Activated naive CD8-positive, alpha-beta T cell (primary cell): Measurements from ENCODE around the gene EGF.
A peak's percentile ranks its signal among the peaks of the same experiment; 100 is the strongest.
"Not testable (repeated sequence)": the region's sequence is repeated elsewhere in the genome, so short reads cannot be mapped to it uniquely, and the experiment has no call there.

Experiments
- H3K27ac Mint-ChIP-seq: one replicate; pipeline ENCODE4 v1.8.0; 2021; ENCODE audit warnings: mixed read lengths
- H3K27me3 Mint-ChIP-seq: one replicate; pipeline ENCODE4 v1.8.0; 2021; ENCODE audit warnings: mixed read lengths
- H3K36me3 Mint-ChIP-seq: one replicate; pipeline ENCODE4 v1.8.0; 2021; ENCODE audit warnings: mixed read lengths
- H3K4me1 Mint-ChIP-seq: one replicate; pipeline ENCODE4 v1.8.0; 2021; ENCODE audit warnings: low read depth, mixed read lengths
- H3K4me3 Mint-ChIP-seq: one replicate; pipeline ENCODE4 v1.8.0; 2021; ENCODE audit warnings: mild to moderate bottlenecking, mixed read lengths
- H3K9me3 Mint-ChIP-seq: one replicate; pipeline ENCODE4 v1.8.0; 2021; ENCODE audit warnings: low read depth, mixed read lengths

The EGF gene

DNA sequence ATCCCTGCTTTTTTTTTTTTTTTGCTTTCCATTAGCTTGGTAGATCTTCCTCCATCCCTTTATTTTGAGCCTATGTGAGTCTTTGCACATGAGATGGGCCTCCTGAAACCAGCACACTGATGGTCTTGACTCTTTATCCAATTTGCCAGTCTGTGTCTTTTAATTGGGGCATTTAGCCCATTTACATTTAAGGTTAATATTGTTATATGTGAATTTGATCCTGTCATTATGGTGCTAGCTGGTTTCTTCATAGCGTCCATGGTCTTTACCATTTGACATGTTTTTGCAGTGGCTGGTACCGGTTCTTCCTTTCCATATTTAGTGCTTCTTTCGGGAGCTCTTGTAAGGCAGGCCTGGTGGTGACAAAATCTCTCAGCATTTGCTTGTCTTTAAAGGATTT lies 24.7 kb downstream of the EGF start:
- H3K27me3 Mint-ChIP-seq, H3K36me3 Mint-ChIP-seq, H3K4me3 Mint-ChIP-seq, H3K9me3 Mint-ChIP-seq, H3K4me1 Mint-ChIP-seq, H3K27ac Mint-ChIP-seq: not testable (repeated sequence)

DNA sequence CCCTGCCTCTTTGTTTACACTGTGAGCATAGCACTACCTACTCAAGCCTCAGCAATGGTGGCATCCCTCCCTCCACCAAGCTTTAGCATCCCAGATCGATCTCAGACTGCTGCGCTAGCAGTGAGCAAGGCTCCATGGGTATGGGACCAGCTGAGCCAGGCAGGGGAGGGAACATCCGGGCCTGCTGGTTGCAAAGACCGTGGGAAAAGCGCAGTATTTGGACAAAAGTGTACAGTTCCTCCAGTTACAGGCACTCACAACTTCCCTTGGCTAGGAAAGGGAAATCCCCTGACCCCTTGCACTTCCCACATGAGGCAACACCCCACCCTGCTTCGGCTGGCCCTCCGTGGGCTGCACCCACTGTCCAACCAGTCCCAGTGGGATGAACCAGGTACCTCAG lies 26.5 kb downstream of the EGF start:
- no peak overlapping the region for H3K4me3 Mint-ChIP-seq
- H3K9me3 Mint-ChIP-seq, result no peaks in the 10 kb centered on the region
- H3K27ac Mint-ChIP-seq, result no peak overlapping the region
- no peaks in the 10 kb centered on the region for H3K4me1 Mint-ChIP-seq
- peaks cover 7% of the 10 kb centered on the region for H3K27me3 Mint-ChIP-seq
- H3K36me3 Mint-ChIP-seq, result peaks cover 3% of the 10 kb centered on the region

DNA sequence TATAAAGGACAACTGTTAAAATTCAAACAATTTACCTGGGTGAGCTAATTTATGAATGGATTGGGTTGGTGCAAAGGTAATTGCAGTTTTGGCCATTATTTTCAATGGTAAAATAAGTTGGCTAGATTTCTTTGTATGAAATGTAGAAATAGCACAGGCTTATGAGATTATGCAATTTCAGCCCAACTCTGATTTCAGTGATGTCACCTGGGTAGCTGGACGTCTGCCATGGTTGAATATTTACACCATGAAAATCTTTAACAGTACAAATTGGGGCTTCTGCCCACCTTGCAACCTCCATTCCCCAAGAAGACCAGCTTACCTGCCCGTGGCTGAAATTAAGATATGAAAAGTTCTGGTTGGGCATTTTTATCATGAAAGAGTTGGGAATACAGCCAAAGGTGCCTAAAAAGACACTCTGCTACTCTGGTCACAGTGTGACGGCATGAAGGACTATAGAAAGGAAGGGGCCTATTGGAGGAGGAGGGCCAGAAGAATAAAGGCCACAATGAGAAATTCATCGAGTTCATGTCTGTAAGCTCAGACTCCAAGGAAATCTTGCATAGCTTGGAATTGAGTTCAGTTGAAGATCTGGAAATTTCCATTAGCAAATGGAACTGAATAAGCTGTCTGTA lies 29.7 kb downstream of the EGF start:
- peaks cover 10% of the 10 kb centered on the region for H3K4me1 Mint-ChIP-seq
- H3K36me3 Mint-ChIP-seq, result peaks cover 5% of the 10 kb centered on the region
- H3K4me3 Mint-ChIP-seq, result no peak overlapping the region
- no peak overlapping the region for H3K27ac Mint-ChIP-seq
- H3K9me3 Mint-ChIP-seq, result no peaks in the 10 kb centered on the region
- peaks cover 7% of the 10 kb centered on the region for H3K27me3 Mint-ChIP-seq

DNA sequence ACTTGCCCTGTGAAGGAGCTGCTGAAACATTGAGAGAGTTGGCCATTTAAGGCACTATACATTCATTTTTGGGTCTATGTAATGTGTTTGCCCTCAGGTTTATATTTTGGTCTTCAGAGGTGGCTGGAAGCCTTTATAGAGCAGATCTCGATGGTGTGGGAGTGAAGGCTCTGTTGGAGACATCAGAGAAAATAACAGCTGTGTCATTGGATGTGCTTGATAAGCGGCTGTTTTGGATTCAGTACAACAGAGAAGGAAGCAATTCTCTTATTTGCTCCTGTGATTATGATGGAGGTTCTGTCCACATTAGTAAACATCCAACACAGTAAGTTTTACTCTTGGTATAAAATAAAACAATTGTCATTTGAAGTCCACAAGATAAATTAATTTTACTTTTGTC lies 31.1 kb downstream of the EGF start:
- Mint-ChIP-seq H3K27me3 (peaks cover 2% of the 10 kb centered on the region), H3K36me3 (peaks cover 2% of the 10 kb centered on the region), H3K4me1 (peaks cover 18% of the 10 kb centered on the region), H3K27ac (no peak overlapping the region), H3K4me3 (no peak overlapping the region), H3K9me3 (no peaks in the 10 kb centered on the region)

DNA sequence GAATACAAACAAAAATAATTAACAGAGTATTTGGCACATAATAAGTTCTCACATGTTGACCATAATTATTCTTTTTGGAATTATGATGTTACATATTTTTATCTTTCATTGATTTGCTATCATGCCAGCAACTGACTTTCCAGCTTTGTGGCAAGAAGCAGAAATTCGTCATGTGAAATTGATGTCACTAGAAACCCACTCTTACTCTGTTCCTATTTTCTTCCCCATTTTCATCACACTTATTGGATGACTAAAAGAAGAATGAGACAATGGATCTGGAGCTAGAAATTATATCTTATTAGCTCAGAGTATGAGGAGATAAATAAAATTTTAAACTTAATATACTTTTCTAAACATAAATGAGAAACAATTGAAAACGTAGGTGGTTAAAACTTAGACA lies 31.9 kb downstream of the EGF start:
- peaks cover 18% of the 10 kb centered on the region for H3K4me1 Mint-ChIP-seq
- peak overlapping the region; percentile 28 for H3K27ac Mint-ChIP-seq
- peaks cover 2% of the 10 kb centered on the region for H3K36me3 Mint-ChIP-seq
- H3K27me3 Mint-ChIP-seq, result peaks cover 2% of the 10 kb centered on the region
- H3K4me3 Mint-ChIP-seq, result no peak overlapping the region
- H3K9me3 Mint-ChIP-seq, result no peaks in the 10 kb centered on the region

DNA sequence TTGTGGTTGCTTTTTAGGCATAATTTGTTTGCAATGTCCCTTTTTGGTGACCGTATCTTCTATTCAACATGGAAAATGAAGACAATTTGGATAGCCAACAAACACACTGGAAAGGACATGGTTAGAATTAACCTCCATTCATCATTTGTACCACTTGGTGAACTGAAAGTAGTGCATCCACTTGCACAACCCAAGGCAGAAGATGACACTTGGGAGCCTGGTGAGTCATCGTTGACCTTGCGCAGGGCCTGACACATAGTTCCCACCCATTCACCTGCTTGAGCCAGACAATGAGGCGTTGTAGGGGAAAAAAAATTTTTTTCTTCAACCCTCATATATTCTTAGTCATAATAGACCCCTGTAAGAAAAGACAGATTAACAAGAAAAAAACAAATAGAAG lies 32.4 kb downstream of the EGF start:
- Mint-ChIP-seq H3K4me1 (peaks cover 18% of the 10 kb centered on the region), H3K9me3 (no peaks in the 10 kb centered on the region), H3K36me3 (peaks cover 2% of the 10 kb centered on the region), H3K27ac (peak overlapping the region; percentile 97), H3K27me3 (peaks cover 2% of the 10 kb centered on the region), H3K4me3 (no peak overlapping the region)

DNA sequence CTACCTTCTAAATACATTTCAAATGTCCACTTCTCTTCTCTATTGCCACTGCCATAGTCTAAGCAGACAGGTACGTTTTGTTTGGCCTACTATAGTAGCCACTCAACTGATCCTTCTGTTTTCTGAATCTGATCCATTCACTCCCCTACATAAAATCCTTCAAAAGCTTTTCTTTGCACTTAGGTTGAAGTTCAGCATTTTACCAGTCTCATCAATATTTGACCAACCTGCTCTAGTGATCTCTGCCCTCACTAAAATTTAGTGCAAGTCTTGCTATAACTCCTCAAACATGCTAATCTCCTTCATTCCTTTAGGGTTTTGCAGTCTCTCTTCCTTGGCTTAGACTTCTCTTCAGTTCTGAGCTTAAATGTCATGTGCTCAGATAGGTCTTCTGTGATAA lies 33.4 kb downstream of the EGF start:
- H3K4me3 Mint-ChIP-seq, result no peak overlapping the region
- peaks cover 18% of the 10 kb centered on the region for H3K4me1 Mint-ChIP-seq
- peaks cover 2% of the 10 kb centered on the region for H3K27me3 Mint-ChIP-seq
- peaks cover 2% of the 10 kb centered on the region for H3K36me3 Mint-ChIP-seq
- peak overlapping the region; percentile 97 for H3K27ac Mint-ChIP-seq
- H3K9me3 Mint-ChIP-seq, result no peaks in the 10 kb centered on the region

DNA sequence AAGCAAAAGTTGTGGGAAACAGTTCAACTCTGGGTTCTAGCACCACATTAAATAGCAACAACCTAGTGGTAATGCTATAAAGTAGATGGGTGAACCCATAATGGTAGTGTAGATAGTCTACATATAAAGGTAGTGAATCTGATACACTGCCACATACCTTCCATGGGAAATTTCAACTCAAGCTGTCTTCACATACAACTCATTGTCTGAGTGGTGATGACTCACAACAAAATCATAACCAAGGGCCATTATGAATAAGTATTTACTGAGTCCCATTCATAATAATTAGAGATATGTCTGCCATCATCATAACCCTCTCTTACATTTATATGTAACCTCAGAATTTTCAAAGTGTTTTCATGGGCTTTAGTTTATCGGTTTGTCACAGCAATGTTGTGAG lies 34.8 kb downstream of the EGF start:
- no peaks in the 10 kb centered on the region for H3K9me3 Mint-ChIP-seq
- H3K27me3 Mint-ChIP-seq, result no peaks in the 10 kb centered on the region
- peaks cover 2% of the 10 kb centered on the region for H3K36me3 Mint-ChIP-seq
- peak overlapping the region; percentile 93 for H3K27ac Mint-ChIP-seq
- no peak overlapping the region for H3K4me3 Mint-ChIP-seq
- peaks cover 18% of the 10 kb centered on the region for H3K4me1 Mint-ChIP-seq

DNA sequence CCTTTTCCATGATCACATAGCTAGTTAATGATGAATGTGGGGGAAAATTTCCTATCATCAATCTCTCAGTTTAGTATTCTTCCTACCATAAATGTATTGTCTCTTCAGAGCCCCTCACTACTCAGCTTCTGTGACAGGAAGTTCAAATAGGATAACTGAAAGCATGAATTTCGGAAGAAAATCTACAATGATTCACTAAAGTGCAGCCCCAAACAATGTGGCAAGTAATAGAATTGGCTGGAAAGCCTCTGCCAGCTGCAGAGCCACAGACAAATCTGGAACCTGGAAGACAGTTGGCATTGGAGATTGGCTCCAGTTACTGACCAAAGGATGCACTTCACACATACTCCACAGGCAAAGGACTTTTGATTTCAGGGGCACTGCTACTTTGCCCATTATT lies 35.2 kb downstream of the EGF start:
- peak overlapping the region; percentile 93 for H3K27ac Mint-ChIP-seq
- peaks cover 18% of the 10 kb centered on the region for H3K4me1 Mint-ChIP-seq
- H3K4me3 Mint-ChIP-seq, result peak overlapping the region; percentile 43
- H3K27me3 Mint-ChIP-seq, result no peaks in the 10 kb centered on the region
- H3K9me3 Mint-ChIP-seq, result no peaks in the 10 kb centered on the region
- H3K36me3 Mint-ChIP-seq, result peaks cover 2% of the 10 kb centered on the region

DNA sequence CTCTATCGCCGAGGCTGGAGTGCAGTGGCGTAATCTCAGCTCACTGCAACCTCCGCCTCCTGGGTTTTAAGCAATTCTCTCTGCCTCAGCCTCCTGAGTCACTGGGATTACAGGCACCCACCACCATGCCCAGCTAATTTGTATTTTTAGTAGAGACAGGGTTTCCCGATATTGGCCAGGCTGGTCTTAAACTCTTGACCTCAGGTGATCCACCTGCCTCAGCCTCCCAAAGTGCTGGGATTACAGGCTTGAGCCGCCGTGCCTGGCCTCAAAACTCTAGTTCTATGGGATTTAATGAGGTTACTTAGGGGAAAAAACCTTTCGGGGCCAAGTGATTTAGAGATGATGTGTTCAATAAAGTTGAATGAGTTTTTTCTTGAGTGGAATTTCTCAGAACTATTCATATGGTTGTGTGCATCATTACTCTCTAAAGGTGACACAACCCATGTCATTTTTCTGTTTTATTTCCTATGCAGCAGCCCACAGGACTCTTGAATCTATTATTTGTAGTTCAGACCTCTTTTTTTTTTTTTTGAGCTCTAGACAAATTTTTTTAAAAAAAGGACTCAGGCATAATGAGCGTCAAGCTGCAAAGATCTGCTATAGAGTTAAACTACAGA lies 36.5 kb downstream of the EGF start:
- not testable (repeated sequence) for H3K36me3 Mint-ChIP-seq, H3K4me3 Mint-ChIP-seq, H3K27me3 Mint-ChIP-seq, H3K9me3 Mint-ChIP-seq
- Mint-ChIP-seq H3K27ac (peak overlapping the region; percentile 88), H3K4me1 (peaks cover 18% of the 10 kb centered on the region)

DNA sequence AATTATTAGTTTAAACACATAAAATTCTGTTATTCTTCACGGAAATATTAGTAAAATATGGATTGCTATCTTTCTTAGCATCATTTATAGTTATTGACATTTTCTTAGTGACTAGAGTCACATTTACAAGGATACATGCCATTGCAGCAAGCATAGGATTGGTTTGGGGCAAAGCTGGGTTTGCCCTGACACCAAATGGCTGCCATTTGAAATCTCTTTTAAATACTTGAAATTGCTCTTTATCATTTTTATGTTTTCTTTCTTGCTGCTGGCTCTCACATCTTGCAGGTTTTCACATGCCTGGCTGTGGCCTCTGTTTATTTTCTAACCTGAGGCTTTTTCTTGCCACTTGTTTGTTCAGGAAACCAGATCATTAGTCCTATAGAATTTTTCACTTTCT lies 39.9 kb downstream of the EGF start:
- no peaks in the 10 kb centered on the region for H3K27me3 Mint-ChIP-seq
- H3K9me3 Mint-ChIP-seq, result no peaks in the 10 kb centered on the region
- peaks cover 6% of the 10 kb centered on the region for H3K4me1 Mint-ChIP-seq
- no peak overlapping the region for H3K4me3 Mint-ChIP-seq
- no peak overlapping the region for H3K27ac Mint-ChIP-seq
- H3K36me3 Mint-ChIP-seq, result no peaks in the 10 kb centered on the region

DNA sequence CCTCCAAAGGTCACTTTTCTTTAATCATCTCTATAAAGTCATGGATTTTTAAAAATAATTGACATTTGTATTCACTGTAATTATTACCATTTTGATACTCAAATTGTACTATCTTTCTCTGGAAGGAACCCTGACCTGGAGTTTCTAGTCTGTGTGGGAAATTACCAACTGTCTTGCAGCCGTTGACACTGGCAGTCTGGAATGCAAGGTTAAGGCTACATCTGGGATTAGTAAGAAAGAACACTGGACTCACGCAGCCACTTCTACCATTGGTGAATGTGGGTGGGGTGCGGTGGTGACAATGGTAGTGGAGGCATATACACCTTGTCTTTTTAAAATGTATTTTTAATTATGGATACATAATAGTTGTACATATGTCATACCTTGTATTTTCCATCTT lies 40.9 kb downstream of the EGF start:
- Mint-ChIP-seq H3K36me3 (no peaks in the 10 kb centered on the region), H3K27me3 (no peaks in the 10 kb centered on the region), H3K9me3 (no peaks in the 10 kb centered on the region), H3K4me1 (no peaks in the 10 kb centered on the region), H3K27ac (no peak overlapping the region), H3K4me3 (no peak overlapping the region)

DNA sequence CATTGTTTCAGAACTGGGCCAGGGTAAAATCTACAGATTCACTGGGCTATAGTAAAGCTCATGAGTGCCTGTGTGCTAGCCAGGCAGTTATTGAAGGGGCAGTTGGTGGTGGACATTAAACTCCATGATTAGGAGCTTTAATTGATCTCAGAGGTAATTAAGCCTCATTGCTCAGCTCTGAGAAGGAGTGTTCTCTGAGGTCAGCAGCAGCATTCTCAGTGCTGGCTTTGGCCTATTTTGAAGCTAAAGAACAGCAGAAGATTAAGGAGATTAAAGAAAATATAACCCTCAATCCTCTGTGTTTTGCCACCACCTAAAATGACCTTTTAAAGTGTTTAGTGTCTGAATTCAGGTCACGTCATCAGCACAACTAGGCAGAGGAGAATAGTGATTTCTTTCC lies 42.5 kb downstream of the EGF start:
- Mint-ChIP-seq H3K4me1 (no peaks in the 10 kb centered on the region), H3K9me3 (no peaks in the 10 kb centered on the region), H3K36me3 (no peaks in the 10 kb centered on the region), H3K27me3 (peaks cover 8% of the 10 kb centered on the region), H3K27ac (no peak overlapping the region), H3K4me3 (no peak overlapping the region)

DNA sequence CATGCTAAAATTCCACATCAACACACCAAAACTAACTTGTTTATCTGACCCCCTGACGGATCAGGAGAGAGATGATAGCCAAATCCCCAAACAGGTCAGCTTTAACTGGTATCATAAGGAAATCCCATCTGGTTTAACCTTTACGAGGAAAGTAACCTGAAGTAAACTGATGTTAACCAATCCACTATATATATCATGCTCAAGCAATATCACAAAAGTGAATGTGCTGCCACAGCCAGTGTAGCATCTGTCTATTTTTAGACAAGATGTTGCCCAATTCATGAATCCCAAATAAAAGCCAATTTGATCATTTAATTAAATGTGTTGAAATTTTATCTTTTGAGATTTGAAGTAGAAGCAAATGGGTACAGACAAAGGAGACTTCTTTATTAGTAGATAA lies 44.5 kb downstream of the EGF start:
- Mint-ChIP-seq H3K4me3 (no peak overlapping the region), H3K36me3 (no peaks in the 10 kb centered on the region), H3K4me1 (no peaks in the 10 kb centered on the region), H3K27me3 (peaks cover 9% of the 10 kb centered on the region), H3K9me3 (no peaks in the 10 kb centered on the region), H3K27ac (no peak overlapping the region)

DNA sequence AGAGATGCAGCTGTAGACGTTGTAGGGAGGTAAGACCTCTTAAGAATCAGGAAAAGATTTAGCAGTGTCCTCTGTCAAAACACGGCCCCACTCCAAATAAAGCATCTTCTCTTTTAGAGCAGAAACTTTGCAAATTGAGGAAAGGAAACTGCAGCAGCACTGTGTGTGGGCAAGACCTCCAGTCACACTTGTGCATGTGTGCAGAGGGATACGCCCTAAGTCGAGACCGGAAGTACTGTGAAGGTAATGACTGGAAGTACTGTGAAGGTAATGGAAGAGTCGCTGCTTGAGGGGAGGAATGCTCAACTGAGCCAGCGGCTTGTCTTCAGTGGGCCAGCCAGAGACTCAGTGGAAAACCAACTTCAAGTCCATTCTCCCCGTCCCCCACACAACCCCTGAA lies 46.5 kb downstream of the EGF start:
- H3K27me3 Mint-ChIP-seq, result peaks cover 11% of the 10 kb centered on the region
- H3K4me3 Mint-ChIP-seq, result no peak overlapping the region
- H3K9me3 Mint-ChIP-seq, result no peaks in the 10 kb centered on the region
- no peak overlapping the region for H3K27ac Mint-ChIP-seq
- H3K36me3 Mint-ChIP-seq, result no peaks in the 10 kb centered on the region
- H3K4me1 Mint-ChIP-seq, result no peaks in the 10 kb centered on the region

DNA sequence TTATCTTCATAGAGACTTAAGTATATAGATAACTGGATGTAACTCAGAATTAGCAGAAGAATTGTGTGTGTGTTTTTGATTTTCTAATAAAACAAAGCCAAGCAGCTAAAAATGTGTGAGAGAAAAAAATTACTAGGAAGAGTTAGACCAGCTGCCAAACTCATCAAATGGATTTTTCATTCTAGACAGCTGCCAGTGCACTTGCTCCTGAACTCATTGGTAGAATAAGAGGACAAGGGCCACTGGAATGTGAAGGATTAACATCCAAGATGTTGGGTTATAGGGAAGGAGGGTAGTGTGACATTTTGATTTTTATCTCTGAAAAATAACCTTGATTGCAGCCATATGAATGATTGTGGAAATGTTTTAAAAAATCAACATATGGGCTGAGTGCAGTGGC lies 49.7 kb downstream of the EGF start:
- no peaks in the 10 kb centered on the region for H3K36me3 Mint-ChIP-seq

More for the DNA sequence above, 49.7 kb downstream of the EGF start:
- Mint-ChIP-seq H3K9me3 (no peaks in the 10 kb centered on the region), H3K27ac (no peak overlapping the region), H3K4me1 (no peaks in the 10 kb centered on the region), H3K27me3 (peaks cover 15% of the 10 kb centered on the region), H3K4me3 (no peak overlapping the region)
